Small intestine (tissue), 16 donors: ENCODE results near the gene MADD. TPM values are rescaled to one million over a fixed set of nuclear protein-coding genes. Genes with fewer than 3 reads are reported as not detected.
A peak's percentile ranks its signal among the peaks of the same experiment; 100 is the strongest.

Experiments
- DNase-seq, 2 donors: peaks; one replicate each; pipeline versions ENCODE4 v3.0.0 to v3.0.0-alpha.2; 2013
- FAIRE-seq: peaks from 2 replicates; lab custom pipeline; 2012; peaks lifted over from hg19 to GRCh38; lab: Jason Lieb, UNC
- H3K27ac ChIP-seq, 3 donors: one replicate each; pipeline ENCODE4 v1.5.1; 2013; ENCODE audit warnings: low read length in 2 of 3, mild to moderate bottlenecking in 2 of 3, control low read depth in 1 of 3, inconsistent platforms in 1 of 3, low read depth in 1 of 3, moderate library complexity in 1 of 3
- H3K27me3 ChIP-seq, 3 donors: one replicate each; pipeline ENCODE4 v1.6.1; 2013; ENCODE audit warnings: low read length in 3 of 3, inconsistent platforms in 1 of 3; ENCODE audit not compliant: control insufficient read depth in 3 of 3, insufficient read depth in 3 of 3
- H3K36me3 ChIP-seq, 3 donors: one replicate each; pipeline ENCODE4 v1.6.1; 2013; ENCODE audit warnings: low read length in 3 of 3, inconsistent platforms in 1 of 3, low read depth in 1 of 3, mild to moderate bottlenecking in 1 of 3, moderate library complexity in 1 of 3; ENCODE audit not compliant: control insufficient read depth in 3 of 3, insufficient read depth in 2 of 3
- H3K4me1 ChIP-seq, 3 donors: one replicate each; pipeline ENCODE4 v1.6.1; 2013; ENCODE audit warnings: low read length in 2 of 3, inconsistent platforms in 1 of 3, low read depth in 1 of 3, mild to moderate bottlenecking in 1 of 3, moderate library complexity in 1 of 3; ENCODE audit not compliant: control insufficient read depth in 3 of 3, insufficient read depth in 2 of 3
- H3K4me3 ChIP-seq, 3 donors: one replicate each; pipeline ENCODE4 v1.5.1; 2013; ENCODE audit warnings: low read length in 3 of 3, control low read depth in 1 of 3, inconsistent platforms in 1 of 3, low read depth in 1 of 3, mild to moderate bottlenecking in 1 of 3, moderate library complexity in 1 of 3
- H3K9me3 ChIP-seq, 2 donors: one replicate each; pipeline ENCODE4 v1.6.1; 2013; ENCODE audit warnings: low read depth in 1 of 2, low read length in 1 of 2; ENCODE audit not compliant: control insufficient read depth in 2 of 2, insufficient read depth in 1 of 2
- WGBS, 3 donors: extraction: QIAGEN DNeasy Blood & Tissue Kit; methylation state at CpG; one replicate each; pipeline ENCODE4 v1.1.7; 2013; 5-methylcytosine and 5-hydroxymethylcytosine counted together
- long read RNA-seq, 10 donors: transcript quantifications; one replicate each; lab custom pipeline, GENCODE V29; 2026
- polyA plus RNA-seq, 4 donors: library from polyadenylated mRNA; stranded (reverse) in 3 of 4; unstranded in 1 of 4; fragments of 200-250 nt in 3 of 4; fragments of 120-200 nt in 1 of 4; gene quantifications; one replicate each; pipeline versions ENCODE4 v1.2.1 to v1.2.3, GENCODE V29; 2013
- donor health status: healthy with polysubstance abuse.
- donor health status: control.
- donor health status: control.
- donor health status: Bipolar disorder and iron deficiency.
- donor health status: healthy.

MADD gene
- polyA plus RNA-seq, result 10 to 100 TPM; 19.2 to 45.1 (median 25.8) TPM
- long read RNA-seq, donor 1, partial matches to known transcripts, result 0 of 2 reads
- long read RNA-seq, donor 1, other reads (novel, unspliced or antisense), result 0 of 2 reads
- long read RNA-seq, donor 2, full-length matches to known transcripts, result 1 of 1 reads
- long read RNA-seq, donor 2, partial matches to known transcripts, result 0 of 1 reads
- long read RNA-seq, donor 2, other reads (novel, unspliced or antisense), result 0 of 1 reads
- long read RNA-seq, donor 3, partial matches to known transcripts, result 0 of 2 reads
- long read RNA-seq, donor 3, other reads (novel, unspliced or antisense), result 0 of 2 reads
- long read RNA-seq, donor 4, partial matches to known transcripts, result 0 of 1 reads
- long read RNA-seq, donor 4, other reads (novel, unspliced or antisense), result 0 of 1 reads
- long read RNA-seq, donor 5, result 0 reads
- long read RNA-seq, donor 6, result 0 reads
- long read RNA-seq, donor 7, result 0 reads
- long read RNA-seq, donor 8, result 0 reads
- long read RNA-seq, donor 9, result 0 reads
- long read RNA-seq, donor 10, result 0 reads

GRCh38 chr11:47269829-47270305, at the start of gene MADD:
Gene MADD (plus strand): TSS chr11:47270133.
- H3K27me3 ChIP-seq, result no peaks in the 10 kb centered on the region
- peaks cover 2 to 33% (median 3%) of the 10 kb centered on the region in 3 donors for H3K4me1 ChIP-seq
- peak within 1 kb of the TSS; percentile 62 to 85 (median 74) for H3K4me3 ChIP-seq
- H3K9me3 ChIP-seq, result no peaks in the 10 kb centered on the region
- FAIRE-seq (no peak), DNase-seq (peak; percentile 87 to 95)
- H3K36me3 ChIP-seq, result peaks cover 2 to 41% (median 8%) of the 10 kb centered on the region in 3 donors
- peak within 1 kb of the TSS; percentile 82 to 96 (median 92) for H3K27ac ChIP-seq
- WGBS, 3 donors, result 0% methylated on average over 33 to 57 of the region's 57 CpGs

DNA sequence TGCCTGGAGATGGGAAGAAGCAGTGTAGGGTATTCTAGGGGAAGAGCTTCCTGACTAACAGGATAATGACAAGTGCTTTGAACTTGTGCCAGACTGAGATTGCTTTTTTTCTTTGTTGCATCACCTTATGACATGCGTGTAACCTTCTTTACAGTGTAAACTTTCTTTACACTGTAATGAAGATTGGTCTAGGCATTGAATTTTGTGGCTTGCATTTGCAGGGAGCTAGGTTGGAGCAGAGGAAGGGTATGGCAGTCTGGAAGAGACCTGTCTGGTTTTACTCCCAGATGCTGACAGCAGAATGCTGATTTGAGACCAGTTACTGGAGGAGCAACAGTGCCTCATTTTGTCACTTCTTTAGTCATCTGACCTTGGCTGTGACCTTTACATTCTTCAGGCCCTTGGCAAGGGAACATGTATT, 49.5 kb upstream of the MADD start:
- Histone ChIP-seq H3K4me3 (no peak overlapping the region), H3K4me1 (peaks cover 0 to 15% (median 9%) of the 10 kb centered on the region in 3 donors), H3K36me3 (peaks cover 0 to 37% (median 0%) of the 10 kb centered on the region in 3 donors), H3K27ac (no peak overlapping the region), H3K27me3 (no peaks in the 10 kb centered on the region), H3K9me3 (no peaks in the 10 kb centered on the region)
- DNase-seq, result no peak
- WGBS, 3 donors, result 29 to 64% (median 58%) methylated on average over 1 of the region's 1 CpG
- FAIRE-seq, result no peak

DNA sequence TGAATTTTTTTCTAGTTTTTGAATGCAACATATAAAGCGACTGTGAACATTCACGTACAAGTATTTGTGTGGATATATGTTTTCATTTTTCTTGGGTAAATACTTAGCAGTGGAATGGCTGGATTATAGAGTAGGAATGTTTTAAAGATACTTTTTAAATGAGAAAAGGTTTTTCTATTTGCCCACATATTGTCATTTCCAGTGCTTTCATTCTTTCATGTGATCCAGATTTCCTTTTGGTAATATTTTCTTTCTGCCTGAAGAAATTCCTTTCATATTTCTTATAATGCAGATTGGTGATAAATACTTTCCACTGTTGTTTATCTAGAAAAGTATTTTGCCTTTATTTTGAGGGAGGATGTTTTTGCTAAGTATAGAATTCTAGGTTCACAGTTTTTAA, 47.2 kb upstream of the MADD start:
- H3K27me3 ChIP-seq, result no peaks in the 10 kb centered on the region
- FAIRE-seq, result no peak
- WGBS, 3 donors, result 90 to 100% (median 96%) methylated on average over 2 of the region's 2 CpGs

DNA sequence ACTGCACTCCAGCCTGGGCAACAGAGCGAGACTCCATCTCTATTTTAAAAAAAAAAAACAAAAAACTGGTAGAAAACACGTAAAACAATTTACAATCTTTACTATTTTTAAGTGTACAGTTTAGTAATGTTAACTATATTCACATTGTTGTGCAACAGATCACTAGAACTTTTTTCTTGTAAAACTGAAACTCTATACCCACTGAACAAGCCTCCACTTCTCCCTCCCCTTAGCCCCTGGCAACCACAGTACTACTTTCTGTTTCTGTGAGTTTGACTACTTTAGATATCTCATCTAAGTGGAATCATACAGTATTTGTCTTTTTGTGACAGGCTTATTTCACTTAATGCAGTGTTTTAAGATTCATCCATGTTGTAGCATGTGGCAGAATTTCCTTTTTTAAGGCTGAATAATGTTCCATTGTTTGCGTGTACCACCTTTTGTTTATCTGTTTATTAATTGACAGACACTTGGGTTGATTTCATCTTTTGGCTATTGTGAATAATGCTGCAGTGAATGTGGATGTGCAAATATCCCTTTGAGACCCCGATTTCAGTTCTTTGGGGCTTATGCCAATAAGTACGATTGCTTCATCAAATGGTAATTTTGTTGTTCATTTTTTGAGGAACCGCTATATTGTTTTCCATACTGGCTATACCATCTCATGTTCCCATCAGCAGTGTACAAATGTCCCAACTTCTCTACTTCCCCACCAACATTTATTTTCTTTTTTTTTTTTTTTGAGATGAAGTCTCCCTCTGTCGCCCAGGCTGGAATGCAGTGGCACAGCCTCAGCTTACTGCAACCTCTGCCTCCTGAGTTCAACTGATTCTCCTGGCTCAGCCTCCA, 44.2 kb upstream of the MADD start:
- Histone ChIP-seq H3K9me3 (no peaks in the 10 kb centered on the region), H3K27ac (no peak overlapping the region), H3K36me3 (peaks cover 0 to 54% (median 0%) of the 10 kb centered on the region in 3 donors), H3K4me1 (no peaks in the 10 kb centered on the region), H3K27me3 (no peaks in the 10 kb centered on the region), H3K4me3 (no peak overlapping the region)
- FAIRE-seq (no peak), DNase-seq (no peak)
- 91 to 96% (median 95%) methylated on average over 7 of the region's 7 CpGs for WGBS, 3 donors

More for the DNA sequence above, 47.2 kb upstream of the MADD start:
- Histone ChIP-seq H3K27ac (no peak overlapping the region), H3K9me3 (no peaks in the 10 kb centered on the region), H3K4me1 (no peaks in the 10 kb centered on the region), H3K36me3 (peaks cover 0 to 45% (median 0%) of the 10 kb centered on the region in 3 donors), H3K4me3 (no peak overlapping the region)
- no peak for DNase-seq

GRCh38 chr11:47229161-47229560, 40.8 kb upstream of the MADD start:
- 95 to 96% (median 95%) methylated on average over 8 of the region's 8 CpGs for WGBS, 3 donors
- DNase-seq (no peak), FAIRE-seq (no peak)
- H3K27ac ChIP-seq, result no peak overlapping the region
- H3K4me1 ChIP-seq, result peaks cover 0 to 14% (median 0%) of the 10 kb centered on the region in 3 donors
- H3K27me3 ChIP-seq, result no peaks in the 10 kb centered on the region
- H3K4me3 ChIP-seq, result no peak overlapping the region
- H3K9me3 ChIP-seq, result no peaks in the 10 kb centered on the region
- H3K36me3 ChIP-seq, result peaks cover 0 to 48% (median 0%) of the 10 kb centered on the region in 3 donors

- DNase-seq (peak; percentile 71 to 82), FAIRE-seq (no peak)
- no peaks in the 10 kb centered on the region for H3K9me3 ChIP-seq
- no peaks in the 10 kb centered on the region for H3K27me3 ChIP-seq
- no peak overlapping the region for H3K4me3 ChIP-seq
- H3K36me3 ChIP-seq, result peaks cover 0 to 49% (median 0%) of the 10 kb centered on the region in 3 donors
- peaks cover 0 to 17% (median 0%) of the 10 kb centered on the region in 3 donors for H3K4me1 ChIP-seq
- peak overlapping the region in 1 of 3 donors; percentile 48 for H3K27ac ChIP-seq
- 71 to 87% (median 84%) methylated on average over 4 of the region's 4 CpGs for WGBS, 3 donors
Observed at GRCh38 chr11:47233051-47233450, 36.9 kb upstream of the MADD start.

DNA sequence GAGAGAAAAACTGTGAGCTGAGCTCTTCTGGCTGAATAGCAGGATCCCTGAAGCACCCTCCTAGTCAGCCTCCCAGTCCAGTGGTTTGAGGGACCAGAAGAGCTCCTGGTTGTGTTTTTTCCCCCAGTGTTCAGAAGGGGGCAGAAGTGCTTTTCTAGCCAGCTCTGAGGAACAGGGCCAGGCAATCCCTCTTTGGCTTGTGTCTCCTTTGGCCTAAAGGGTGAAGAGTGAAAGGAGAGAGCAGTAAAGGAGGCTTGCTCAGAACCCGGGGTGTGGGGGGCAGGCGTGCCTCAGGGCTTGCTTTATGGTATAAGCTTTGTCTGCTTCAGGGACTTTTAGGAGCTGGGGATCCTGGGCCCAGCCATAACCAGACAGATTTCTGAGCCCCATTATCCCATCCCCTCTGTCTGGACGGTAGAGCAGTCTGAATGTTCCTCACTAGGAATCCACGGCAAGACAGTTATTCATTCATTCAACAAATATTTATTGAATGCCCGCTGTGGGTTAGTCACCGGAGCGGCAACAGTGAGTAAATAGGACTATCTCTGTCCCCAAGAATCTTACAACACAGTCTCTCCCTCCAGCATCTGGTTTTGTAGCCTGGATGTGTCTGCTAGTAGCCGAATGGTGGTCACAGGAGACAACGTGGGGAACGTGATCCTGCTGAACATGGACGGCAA, 35.8 kb upstream of the MADD start:
- 17 to 67% (median 31%) methylated on average over 11 of the region's 11 CpGs for WGBS, 3 donors
- FAIRE-seq, result no peak
- peak overlapping the region in 1 of 3 donors; percentile 2 for H3K27ac ChIP-seq

More for the DNA sequence above, 35.8 kb upstream of the MADD start:
- H3K27me3 ChIP-seq, result no peaks in the 10 kb centered on the region
- DNase-seq, result peak; percentile 59 to 64
- peaks cover 0 to 17% (median 0%) of the 10 kb centered on the region in 3 donors for H3K4me1 ChIP-seq
- no peaks in the 10 kb centered on the region for H3K9me3 ChIP-seq
- peaks cover 0 to 50% (median 0%) of the 10 kb centered on the region in 3 donors for H3K36me3 ChIP-seq
- peak overlapping the region in 1 of 3 donors; percentile 23 for H3K4me3 ChIP-seq
